ENCODE data around the gene PDE10A.

DNA sequence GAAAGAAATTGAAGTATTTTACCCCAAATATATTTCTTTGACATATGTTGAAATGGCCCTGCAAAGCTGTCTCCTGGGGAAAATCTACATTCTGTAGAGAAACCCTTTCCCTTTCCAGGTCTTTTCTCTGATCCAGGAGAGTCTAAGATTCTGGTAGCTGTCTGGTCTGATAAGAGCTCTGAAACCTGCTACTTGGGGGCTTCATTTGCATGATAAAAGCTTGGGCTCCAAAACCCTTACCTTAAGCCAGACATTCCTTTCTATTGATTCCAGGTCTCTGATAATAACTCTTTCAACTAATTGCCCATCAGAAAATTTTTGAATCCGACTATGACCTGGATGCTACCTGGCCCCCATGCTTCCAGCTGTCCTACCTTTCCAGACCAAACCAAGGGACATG is 184.5 kb downstream of the PDE10A start:
- TF ChIP-seq, protein P1, sequence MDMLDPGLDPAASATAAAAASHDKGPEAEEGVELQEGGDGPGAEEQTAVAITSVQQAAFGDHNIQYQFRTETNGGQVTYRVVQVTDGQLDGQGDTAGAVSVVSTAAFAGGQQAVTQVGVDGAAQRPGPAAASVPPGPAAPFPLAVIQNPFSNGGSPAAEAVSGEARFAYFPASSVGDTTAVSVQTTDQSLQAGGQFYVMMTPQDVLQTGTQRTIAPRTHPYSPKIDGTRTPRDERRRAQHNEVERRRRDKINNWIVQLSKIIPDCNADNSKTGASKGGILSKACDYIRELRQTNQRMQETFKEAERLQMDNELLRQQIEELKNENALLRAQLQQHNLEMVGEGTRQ (IDR thresholded peaks at IDR 0.05; ENCODE audit: low read depth, low read length) = no peak
- TF ChIP-seq POLR2A (IDR thresholded peaks at IDR 0.05; ENCODE audit: low read depth, low read length) = no peak
- TF ChIP-seq, protein P2, sequence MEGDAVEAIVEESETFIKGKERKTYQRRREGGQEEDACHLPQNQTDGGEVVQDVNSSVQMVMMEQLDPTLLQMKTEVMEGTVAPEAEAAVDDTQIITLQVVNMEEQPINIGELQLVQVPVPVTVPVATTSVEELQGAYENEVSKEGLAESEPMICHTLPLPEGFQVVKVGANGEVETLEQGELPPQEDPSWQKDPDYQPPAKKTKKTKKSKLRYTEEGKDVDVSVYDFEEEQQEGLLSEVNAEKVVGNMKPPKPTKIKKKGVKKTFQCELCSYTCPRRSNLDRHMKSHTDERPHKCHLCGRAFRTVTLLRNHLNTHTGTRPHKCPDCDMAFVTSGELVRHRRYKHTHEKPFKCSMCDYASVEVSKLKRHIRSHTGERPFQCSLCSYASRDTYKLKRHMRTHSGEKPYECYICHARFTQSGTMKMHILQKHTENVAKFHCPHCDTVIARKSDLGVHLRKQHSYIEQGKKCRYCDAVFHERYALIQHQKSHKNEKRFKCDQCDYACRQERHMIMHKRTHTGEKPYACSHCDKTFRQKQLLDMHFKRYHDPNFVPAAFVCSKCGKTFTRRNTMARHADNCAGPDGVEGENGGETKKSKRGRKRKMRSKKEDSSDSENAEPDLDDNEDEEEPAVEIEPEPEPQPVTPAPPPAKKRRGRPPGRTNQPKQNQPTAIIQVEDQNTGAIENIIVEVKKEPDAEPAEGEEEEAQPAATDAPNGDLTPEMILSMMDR (conservative IDR thresholded peaks at IDR 0.05; ENCODE audit: low read depth, low read length) = no peak
- no peak for TF ChIP-seq MAFK (IDR thresholded peaks at IDR 0.05; ENCODE audit: low read depth, low read length)
- TF ChIP-seq SMC3 (IDR thresholded peaks at IDR 0.05; ENCODE audit: low read depth, low read length) = no peak
- no peak for TF ChIP-seq MXI1 (IDR thresholded peaks at IDR 0.05; ENCODE audit: borderline replicate concordance, low read depth, low read length)
- no peak for TF ChIP-seq BHLHE40 (IDR thresholded peaks at IDR 0.05; ENCODE audit: low read depth, low read length)
- TF ChIP-seq MAZ (IDR thresholded peaks at IDR 0.05; ENCODE audit: borderline replicate concordance, low read depth, low read length) = no peak
- TF ChIP-seq RAD21 (IDR thresholded peaks at IDR 0.05; ENCODE audit: low read length) = no peak
